Measurements from ENCODE around the gene GLIS1. TPM values are rescaled to one million over a fixed set of nuclear protein-coding genes. Genes with fewer than 3 reads are reported as not detected.
"Not testable (repeated sequence)": the region's sequence is repeated elsewhere in the genome, so short reads cannot be mapped to it uniquely, and the experiment has no call there.

GLIS1 gene
- total and polyA plus RNA-seq, 2 experiments from 2014 or later: 0.77 to 0.95 TPM

- DNase-seq (ENCODE audit: low read depth in 1 of 2, low spot score in 1 of 2): peak in 1 of 2 donors; percentile 72
- no peak for TF ChIP-seq CTCF (IDR thresholded peaks at IDR 0.05; ENCODE audit: low read depth, low read length)
These were observed 26.7 kb upstream of the GLIS1 start for GRCh38 chr1:53765657-53766056.

GRCh38 chr1:53763911-53764310, 24.9 kb upstream of the GLIS1 start:
- no peak for DNase-seq (ENCODE audit: low read depth in 1 of 2, low spot score in 1 of 2)
- no peak overlapping the region for H3K4me3 ChIP-seq
- no peaks in the 10 kb centered on the region for H3K9me3 ChIP-seq (ENCODE audit: low read depth)
- H3K36me3 ChIP-seq: peaks cover 9% of the 10 kb centered on the region
- H3K27ac ChIP-seq: no peak overlapping the region
- no peaks in the 10 kb centered on the region for H3K4me1 ChIP-seq (ENCODE audit: low read depth)
- no peak for TF ChIP-seq CTCF (IDR thresholded peaks at IDR 0.05; ENCODE audit: low read depth, low read length)
- no peaks in the 10 kb centered on the region for H3K27me3 ChIP-seq

More at GRCh38 chr1:53765657-53766056, 26.7 kb upstream of the GLIS1 start:
- Histone ChIP-seq H3K4me1 (ENCODE audit: low read depth) (no peaks in the 10 kb centered on the region), H3K4me3 (no peak overlapping the region), H3K27ac (no peak overlapping the region), H3K9me3 (ENCODE audit: low read depth) (no peaks in the 10 kb centered on the region), H3K27me3 (no peaks in the 10 kb centered on the region), H3K36me3 (peaks cover 9% of the 10 kb centered on the region)

GRCh38 chr1:53763461-53763860, 24.5 kb upstream of the GLIS1 start:
- DNase-seq (ENCODE audit: low read depth in 1 of 2, low spot score in 1 of 2): no peak
- no peaks in the 10 kb centered on the region for H3K27me3 ChIP-seq
- H3K9me3 ChIP-seq (ENCODE audit: low read depth): no peaks in the 10 kb centered on the region
- H3K4me1 ChIP-seq (ENCODE audit: low read depth): no peaks in the 10 kb centered on the region
- H3K4me3 ChIP-seq: no peak overlapping the region
- peaks cover 9% of the 10 kb centered on the region for H3K36me3 ChIP-seq
- no peak overlapping the region for H3K27ac ChIP-seq
- no peak for TF ChIP-seq CTCF (IDR thresholded peaks at IDR 0.05; ENCODE audit: low read depth, low read length)

- not testable (repeated sequence) for H3K27ac ChIP-seq; DNase-seq (ENCODE audit: low read depth in 1 of 2, low spot score in 1 of 2); H3K4me3 ChIP-seq; H3K9me3 ChIP-seq (ENCODE audit: low read depth); H3K27me3 ChIP-seq; H3K36me3 ChIP-seq; H3K4me1 ChIP-seq (ENCODE audit: low read depth)
These were observed 21.5 kb upstream of the GLIS1 start for GRCh38 chr1:53760497-53760896.

- H3K36me3 ChIP-seq: no peaks in the 10 kb centered on the region
- TF ChIP-seq CTCF (IDR thresholded peaks at IDR 0.05; ENCODE audit: low read depth, low read length): no peak
- no peak for DNase-seq (ENCODE audit: low read depth in 1 of 2, low spot score in 1 of 2)
- no peak overlapping the region for H3K4me3 ChIP-seq
- H3K27me3 ChIP-seq: peaks cover 2% of the 10 kb centered on the region
- H3K9me3 ChIP-seq (ENCODE audit: low read depth): no peaks in the 10 kb centered on the region
- H3K27ac ChIP-seq: no peak overlapping the region
- H3K4me1 ChIP-seq (ENCODE audit: low read depth): no peaks in the 10 kb centered on the region
These were observed 16.9 kb upstream of the GLIS1 start for GRCh38 chr1:53755874-53756273.

GRCh38 chr1:53754484-53755312, 15.7 kb upstream of the GLIS1 start:
- no peak overlapping the region for H3K27ac ChIP-seq
- peak; percentile 80 for TF ChIP-seq CTCF (IDR thresholded peaks at IDR 0.05; ENCODE audit: low read depth, low read length)
- peaks cover 5% of the 10 kb centered on the region for H3K27me3 ChIP-seq
- no peak overlapping the region for H3K4me3 ChIP-seq
- H3K36me3 ChIP-seq: no peaks in the 10 kb centered on the region
- no peaks in the 10 kb centered on the region for H3K9me3 ChIP-seq (ENCODE audit: low read depth)
- no peaks in the 10 kb centered on the region for H3K4me1 ChIP-seq (ENCODE audit: low read depth)
- peak; percentile 62 to 80 for DNase-seq (ENCODE audit: low read depth in 1 of 2, low spot score in 1 of 2)

All from cardiac muscle cell (in vitro differentiated cells and primary cell).